ENCODE measurements around the gene SORCS2.

The SORCS2 gene

DNA sequence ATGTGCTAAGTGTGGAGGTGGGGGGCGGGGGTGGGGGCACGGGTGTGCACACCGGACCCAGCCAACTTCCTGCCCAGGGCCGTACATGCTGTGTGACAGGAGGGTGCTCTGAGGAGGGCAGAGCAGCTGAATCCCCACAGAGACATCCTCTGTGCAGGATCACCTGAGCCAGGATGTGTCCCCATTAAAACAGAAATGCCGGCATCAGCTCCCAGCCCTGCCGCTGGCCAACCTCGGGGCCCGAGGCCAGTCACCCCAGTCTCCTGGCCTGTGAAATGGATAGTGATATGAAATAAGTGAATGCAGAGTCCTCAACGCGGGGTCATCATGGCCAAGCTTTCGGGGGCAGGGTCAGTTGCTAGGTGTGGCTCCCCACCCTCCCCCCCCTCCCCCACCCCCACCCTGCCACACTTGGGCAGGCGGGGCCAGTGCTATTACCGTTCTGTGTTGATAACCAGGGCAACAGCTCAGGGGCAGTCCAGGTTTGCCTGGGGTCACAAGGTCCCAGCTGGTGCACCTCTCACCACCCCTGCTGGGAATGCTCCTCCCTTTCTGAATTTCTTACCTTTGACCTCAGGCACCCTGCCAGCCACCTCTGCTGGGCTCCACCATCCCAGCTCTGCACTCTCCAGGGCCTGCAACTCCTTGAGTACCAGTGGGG lies 469.6 kb downstream of the SORCS2 start:
- no peak overlapping the region for H3K9ac ChIP-seq (ENCODE audit: insufficient read length)
- DNase-seq (ENCODE audit: low read depth, low spot score), result no peak
- H3K4me3 ChIP-seq, result no peak overlapping the region
- H3K9me3 ChIP-seq (ENCODE audit: low read depth, low read length), result no peaks in the 10 kb centered on the region
- TF ChIP-seq EZH2 (IDR thresholded peaks at IDR 0.05) (no peak), FOXP2 (optimal IDR thresholded peaks at IDR 0.05; ENCODE audit: control extremely low read depth, extremely low read length, insufficient read depth) (no peak), POLR2AphosphoS5 (IDR thresholded peaks at IDR 0.05; ENCODE audit: borderline replicate concordance, low read depth, low read length) (no peak)
- H3K36me3 ChIP-seq (ENCODE audit: insufficient read depth, low read length), result no peaks in the 10 kb centered on the region
- H3K27ac ChIP-seq, result no peak overlapping the region

DNA sequence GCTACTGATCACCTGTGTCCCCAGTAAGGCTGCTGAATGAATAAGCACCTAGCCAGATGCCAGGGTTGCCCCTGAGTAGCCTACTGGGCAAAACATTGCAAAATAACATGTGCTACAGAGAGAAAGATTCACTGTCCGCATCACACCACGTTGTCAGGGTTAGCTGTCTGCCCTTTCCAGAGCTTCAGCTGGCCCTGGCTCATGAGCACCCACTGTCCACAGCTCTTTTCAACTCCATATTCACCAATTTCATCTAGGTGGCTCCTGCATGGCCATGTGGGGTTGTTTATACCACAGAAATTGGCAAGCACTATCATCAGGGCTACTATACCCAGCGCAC lies 470.1 kb downstream of the SORCS2 start:
- no peak overlapping the region for H3K4me3 ChIP-seq
- DNase-seq (ENCODE audit: low read depth, low spot score), result no peak
- H3K9me3 ChIP-seq (ENCODE audit: low read depth, low read length), result no peaks in the 10 kb centered on the region
- no peak overlapping the region for H3K27ac ChIP-seq
- TF ChIP-seq FOXP2 (optimal IDR thresholded peaks at IDR 0.05; ENCODE audit: control extremely low read depth, extremely low read length, insufficient read depth), result no peak
- TF ChIP-seq EZH2 (IDR thresholded peaks at IDR 0.05), result no peak
- no peak for TF ChIP-seq POLR2AphosphoS5 (IDR thresholded peaks at IDR 0.05; ENCODE audit: borderline replicate concordance, low read depth, low read length)
- no peak overlapping the region for H3K9ac ChIP-seq (ENCODE audit: insufficient read length)
- H3K36me3 ChIP-seq (ENCODE audit: insufficient read depth, low read length), result no peaks in the 10 kb centered on the region

DNA sequence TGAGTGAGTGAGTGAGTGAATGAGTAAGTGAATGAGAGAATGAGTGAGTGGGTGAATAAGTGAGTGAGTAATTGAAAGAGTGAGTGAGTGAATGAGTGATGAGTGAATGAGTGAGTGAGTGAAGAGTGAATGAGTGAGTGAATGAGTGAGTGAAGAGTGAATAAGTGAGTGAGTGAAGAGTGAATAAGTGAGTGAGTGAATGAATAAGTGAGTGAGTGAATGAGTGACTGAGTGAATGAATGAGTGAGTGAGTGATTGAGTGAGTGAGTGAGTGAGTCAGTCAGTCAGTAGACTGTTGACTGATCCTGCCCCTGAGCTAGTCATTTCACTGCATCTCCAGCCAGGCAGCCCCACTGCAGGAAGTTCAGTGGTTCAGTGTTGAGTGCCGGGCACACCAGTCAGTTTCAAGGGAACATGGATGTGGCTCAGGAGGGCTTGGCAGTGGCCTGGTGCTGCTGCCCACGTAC lies 470.8 kb downstream of the SORCS2 start:
- no peak for DNase-seq (ENCODE audit: low read depth, low spot score)

DNA sequence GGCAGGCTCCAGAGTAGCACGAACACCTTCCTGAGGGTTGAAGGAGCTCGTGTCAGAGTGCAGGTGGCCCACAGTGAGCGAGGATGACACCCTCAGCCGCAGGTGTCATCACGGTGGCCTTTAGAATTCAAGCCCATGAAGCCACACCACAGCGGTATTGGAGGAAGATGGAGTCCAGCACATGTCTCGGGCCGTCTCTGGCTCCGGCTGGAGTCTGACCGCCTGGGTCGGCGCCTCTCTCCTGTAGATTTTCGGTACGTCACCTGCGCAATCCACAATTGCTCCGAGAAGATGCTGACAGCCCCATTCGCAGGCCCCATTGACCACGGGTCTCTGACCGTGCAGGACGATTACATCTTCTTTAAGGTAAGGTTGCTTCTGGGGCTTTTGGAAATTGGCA lies 471.8 kb downstream of the SORCS2 start:
- H3K4me3 ChIP-seq, result no peak overlapping the region
- no peaks in the 10 kb centered on the region for H3K36me3 ChIP-seq (ENCODE audit: insufficient read depth, low read length)
- H3K27ac ChIP-seq, result no peak overlapping the region
- TF ChIP-seq POLR2AphosphoS5 (IDR thresholded peaks at IDR 0.05; ENCODE audit: borderline replicate concordance, low read depth, low read length), result no peak
- TF ChIP-seq FOXP2 (optimal IDR thresholded peaks at IDR 0.05; ENCODE audit: control extremely low read depth, extremely low read length, insufficient read depth), result no peak
- no peak for TF ChIP-seq EZH2 (IDR thresholded peaks at IDR 0.05)
- no peaks in the 10 kb centered on the region for H3K9me3 ChIP-seq (ENCODE audit: low read depth, low read length)
- no peak for DNase-seq (ENCODE audit: low read depth, low spot score)
- no peak overlapping the region for H3K9ac ChIP-seq (ENCODE audit: insufficient read length)

More for the DNA sequence above, 470.8 kb downstream of the SORCS2 start:
- TF ChIP-seq FOXP2 (optimal IDR thresholded peaks at IDR 0.05; ENCODE audit: control extremely low read depth, extremely low read length, insufficient read depth) (no peak), EZH2 (IDR thresholded peaks at IDR 0.05) (no peak), POLR2AphosphoS5 (IDR thresholded peaks at IDR 0.05; ENCODE audit: borderline replicate concordance, low read depth, low read length) (no peak)
- Histone ChIP-seq H3K4me3 (no peak overlapping the region), H3K9ac (ENCODE audit: insufficient read length) (no peak overlapping the region), H3K9me3 (ENCODE audit: low read depth, low read length) (no peaks in the 10 kb centered on the region), H3K27ac (no peak overlapping the region), H3K36me3 (ENCODE audit: insufficient read depth, low read length) (no peaks in the 10 kb centered on the region)

DNA sequence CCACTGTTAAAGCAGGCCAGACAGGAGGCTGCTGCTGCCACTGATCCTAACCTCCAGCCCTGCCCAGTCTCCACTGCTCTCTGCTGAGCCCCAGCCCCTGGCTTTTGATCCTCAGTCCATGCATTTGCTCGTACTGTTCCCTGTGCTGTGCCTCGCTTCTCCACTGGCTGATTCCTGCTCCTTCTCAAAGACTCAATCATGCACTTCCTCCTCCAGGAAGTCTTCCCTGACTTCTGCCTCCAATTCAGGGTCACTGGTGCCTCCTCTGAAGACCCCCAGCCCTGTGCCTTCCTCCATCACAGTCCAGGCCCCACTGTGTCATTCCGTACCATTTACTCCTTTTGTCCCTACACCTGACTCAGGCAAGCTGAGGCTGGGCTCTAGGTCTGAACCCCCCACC lies 473.0 kb downstream of the SORCS2 start:
- H3K9me3 ChIP-seq (ENCODE audit: low read depth, low read length), result no peaks in the 10 kb centered on the region
- H3K4me3 ChIP-seq, result no peak overlapping the region
- TF ChIP-seq EZH2 (IDR thresholded peaks at IDR 0.05), result no peak
- TF ChIP-seq FOXP2 (optimal IDR thresholded peaks at IDR 0.05; ENCODE audit: control extremely low read depth, extremely low read length, insufficient read depth), result no peak
- no peak for TF ChIP-seq POLR2AphosphoS5 (IDR thresholded peaks at IDR 0.05; ENCODE audit: borderline replicate concordance, low read depth, low read length)

DNA sequence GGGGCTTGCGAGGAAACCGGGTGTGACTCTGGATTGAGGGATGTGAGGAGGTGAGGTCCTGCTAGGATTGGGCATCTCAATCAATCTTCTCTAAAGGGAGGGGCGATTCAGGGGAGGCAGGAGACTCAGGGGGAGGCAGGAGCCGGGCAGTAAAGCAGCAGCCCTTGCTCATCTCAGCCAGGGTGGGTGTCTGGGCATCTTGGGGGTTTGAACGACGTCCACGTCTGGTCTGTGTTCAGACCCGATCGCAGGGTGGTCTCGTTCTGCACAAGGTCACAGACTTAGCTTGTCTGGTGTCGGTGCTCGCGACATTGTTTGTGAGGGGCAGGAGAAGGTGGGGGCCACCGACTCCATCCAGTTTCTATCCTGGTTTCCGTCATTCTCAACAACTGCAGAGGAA lies 473.7 kb downstream of the SORCS2 start:
- H3K9me3 ChIP-seq (ENCODE audit: low read depth, low read length), result no peaks in the 10 kb centered on the region
- no peak for DNase-seq (ENCODE audit: low read depth, low spot score)
- H3K9ac ChIP-seq (ENCODE audit: insufficient read length), result no peak overlapping the region
- no peak overlapping the region for H3K4me3 ChIP-seq
- H3K27ac ChIP-seq, result no peak overlapping the region
- no peaks in the 10 kb centered on the region for H3K36me3 ChIP-seq (ENCODE audit: insufficient read depth, low read length)
- no peak for TF ChIP-seq POLR2AphosphoS5 (IDR thresholded peaks at IDR 0.05; ENCODE audit: borderline replicate concordance, low read depth, low read length)
- TF ChIP-seq EZH2 (IDR thresholded peaks at IDR 0.05), result no peak

More for the DNA sequence above, 473.0 kb downstream of the SORCS2 start:
- H3K9ac ChIP-seq (ENCODE audit: insufficient read length), result no peak overlapping the region
- DNase-seq (ENCODE audit: low read depth, low spot score), result no peak
- no peak overlapping the region for H3K27ac ChIP-seq
- no peaks in the 10 kb centered on the region for H3K36me3 ChIP-seq (ENCODE audit: insufficient read depth, low read length)

DNA sequence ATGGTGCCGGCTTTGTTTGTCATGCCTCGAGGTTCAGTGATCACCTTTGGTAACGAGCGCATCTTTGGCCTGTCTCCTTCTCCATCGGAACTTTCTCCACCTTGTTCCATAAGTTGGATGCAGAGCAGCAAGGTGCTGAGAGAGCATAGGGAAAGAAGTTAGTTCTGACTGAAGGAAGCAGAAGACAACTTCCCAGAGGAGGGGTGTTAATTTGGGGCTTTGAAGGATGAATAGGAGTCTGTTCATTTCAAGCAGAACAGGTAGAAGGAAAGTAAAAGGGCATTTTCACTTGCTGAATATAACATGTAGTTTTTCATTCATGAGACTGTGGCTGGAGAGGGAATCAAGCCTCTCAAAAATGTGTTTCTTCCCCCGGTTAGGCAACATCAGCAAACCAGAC lies 474.4 kb downstream of the SORCS2 start:
- H3K4me3 ChIP-seq, result no peak overlapping the region
- no peak overlapping the region for H3K27ac ChIP-seq

DNA sequence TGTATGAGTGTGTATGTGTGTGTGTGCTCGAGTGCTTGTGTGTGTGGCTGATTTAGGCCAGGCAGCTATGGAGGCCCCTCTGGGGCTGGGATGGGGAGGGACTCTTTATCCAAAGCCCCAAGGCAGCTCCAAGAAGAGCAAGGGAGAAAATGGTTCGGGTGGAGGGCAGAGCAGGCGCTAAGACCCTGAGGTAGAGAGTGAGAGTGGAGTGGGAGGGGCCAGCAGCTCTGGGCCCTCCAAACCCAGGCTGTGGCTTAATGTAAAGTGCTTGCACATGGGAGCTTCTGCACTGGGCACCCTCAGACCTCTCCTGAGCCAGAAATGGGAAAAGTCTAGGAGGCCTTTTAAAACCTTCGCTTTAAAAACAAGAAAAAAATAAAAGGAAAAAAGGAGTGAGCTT lies 475.9 kb downstream of the SORCS2 start:
- Histone ChIP-seq H3K9ac (ENCODE audit: insufficient read length) (no peak overlapping the region), H3K9me3 (ENCODE audit: low read depth, low read length) (no peaks in the 10 kb centered on the region), H3K4me3 (no peak overlapping the region), H3K27ac (no peak overlapping the region), H3K36me3 (ENCODE audit: insufficient read depth, low read length) (no peaks in the 10 kb centered on the region)
- TF ChIP-seq FOXP2 (optimal IDR thresholded peaks at IDR 0.05; ENCODE audit: control extremely low read depth, extremely low read length, insufficient read depth), result no peak
- no peak for TF ChIP-seq EZH2 (IDR thresholded peaks at IDR 0.05)
- no peak for TF ChIP-seq POLR2AphosphoS5 (IDR thresholded peaks at IDR 0.05; ENCODE audit: borderline replicate concordance, low read depth, low read length)
- no peak for DNase-seq (ENCODE audit: low read depth, low spot score)

More for the DNA sequence above, 474.4 kb downstream of the SORCS2 start:
- no peak overlapping the region for H3K9ac ChIP-seq (ENCODE audit: insufficient read length)
- TF ChIP-seq FOXP2 (optimal IDR thresholded peaks at IDR 0.05; ENCODE audit: control extremely low read depth, extremely low read length, insufficient read depth) (no peak), EZH2 (IDR thresholded peaks at IDR 0.05) (no peak), POLR2AphosphoS5 (IDR thresholded peaks at IDR 0.05; ENCODE audit: borderline replicate concordance, low read depth, low read length) (no peak)
- no peak for DNase-seq (ENCODE audit: low read depth, low spot score)
- no peaks in the 10 kb centered on the region for H3K36me3 ChIP-seq (ENCODE audit: insufficient read depth, low read length)
- no peaks in the 10 kb centered on the region for H3K9me3 ChIP-seq (ENCODE audit: low read depth, low read length)

DNA sequence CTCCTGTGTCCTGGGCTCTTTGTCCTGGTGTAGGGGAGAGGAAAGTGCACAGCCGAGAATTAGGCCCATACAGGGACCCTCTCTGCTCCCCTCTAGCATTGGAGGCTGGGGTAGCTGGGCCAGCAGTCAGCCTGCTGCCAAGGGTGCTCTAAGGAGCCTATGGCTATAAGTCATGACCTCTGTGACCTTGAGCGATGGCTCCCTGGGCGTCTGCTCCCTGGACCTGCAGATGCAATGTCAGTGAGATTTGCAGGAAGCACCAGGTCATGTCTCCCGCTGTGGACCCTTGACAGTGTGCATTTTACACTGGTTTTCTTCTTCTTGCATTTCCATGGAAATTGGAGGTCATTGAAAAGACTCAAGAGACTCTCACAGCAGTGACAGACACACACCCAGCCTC lies 476.5 kb downstream of the SORCS2 start:
- no peak for TF ChIP-seq EZH2 (IDR thresholded peaks at IDR 0.05)
- TF ChIP-seq POLR2AphosphoS5 (IDR thresholded peaks at IDR 0.05; ENCODE audit: borderline replicate concordance, low read depth, low read length), result no peak
- TF ChIP-seq FOXP2 (optimal IDR thresholded peaks at IDR 0.05; ENCODE audit: control extremely low read depth, extremely low read length, insufficient read depth), result no peak
- no peak overlapping the region for H3K27ac ChIP-seq
- H3K36me3 ChIP-seq (ENCODE audit: insufficient read depth, low read length), result no peaks in the 10 kb centered on the region
- H3K4me3 ChIP-seq, result no peak overlapping the region
- DNase-seq (ENCODE audit: low read depth, low spot score), result no peak
- H3K9me3 ChIP-seq (ENCODE audit: low read depth, low read length), result no peaks in the 10 kb centered on the region
- H3K9ac ChIP-seq (ENCODE audit: insufficient read length), result no peak overlapping the region

All from SK-N-MC (cell line).